HepG2 (cell line): ENCODE data around the gene SMIM24. TPM values are rescaled to one million over a fixed set of nuclear protein-coding genes. Genes with fewer than 3 reads are reported as not detected.

ENCODE experiments used
- ARID4A ChIP-seq: sonication (generic); formaldehyde crosslinking; IDR thresholded peaks from 2 replicates; pipeline ENCODE4 v1.5.0; 2020; ENCODE audit warnings: mild to moderate bottlenecking, missing genetic modification reagents, borderline replicate concordance
- EEA1 ChIP-seq: sonication (generic); formaldehyde crosslinking; IDR thresholded peaks from 2 replicates; pipeline ENCODE4 v1.5.1; 2020; ENCODE audit warnings: mild to moderate bottlenecking, missing genetic modification reagents, borderline replicate concordance
- ELF3 ChIP-seq: IDR thresholded peaks from 2 replicates; pipeline ENCODE4 v1.6.1; 2016; ENCODE audit warnings: missing genetic modification reagents, missing compliant biosample characterization
- FLYWCH1 ChIP-seq: sonication (generic); formaldehyde crosslinking; IDR thresholded peaks from 2 replicates; pipeline ENCODE4 v1.8.1; 2023; ENCODE audit warnings: mild to moderate bottlenecking, missing genetic modification reagents
- FOXO1 ChIP-seq: sonication (generic); formaldehyde crosslinking; IDR thresholded peaks from 2 replicates; pipeline ENCODE4 v1.4.0; 2020; ENCODE audit warnings: missing genetic modification reagents
- GMEB1 ChIP-seq: sonication (generic); formaldehyde crosslinking; IDR thresholded peaks from 2 replicates; pipeline ENCODE4 v1.5.1; 2020; ENCODE audit warnings: missing genetic modification reagents, mild to moderate bottlenecking, borderline replicate concordance
- KLF15 ChIP-seq: sonication (generic); formaldehyde crosslinking; IDR thresholded peaks from 2 replicates; pipeline ENCODE4 v1.8.1; 2023; ENCODE audit warnings: borderline replicate concordance, mild to moderate bottlenecking, inconsistent platforms, missing genetic modification reagents, mixed read lengths
- MYC ChIP-seq: sonication (generic); formaldehyde crosslinking; IDR thresholded peaks from 2 replicates; pipeline ENCODE4 v1.9.0; 2021; ENCODE audit warnings: missing genetic modification reagents, borderline replicate concordance
- NRL ChIP-seq: sonication (generic); formaldehyde crosslinking; IDR thresholded peaks from 2 replicates; pipeline ENCODE4 v1.5.0; 2020; ENCODE audit warnings: missing genetic modification reagents, mild to moderate bottlenecking, moderate library complexity, borderline replicate concordance
- SRY ChIP-seq: sonication (generic); formaldehyde crosslinking; IDR thresholded peaks from 2 replicates; pipeline ENCODE4 v1.8.0; 2022; ENCODE audit warnings: mild to moderate bottlenecking, missing genetic modification reagents
- TARDBP ChIP-seq: sonication (generic); formaldehyde crosslinking; IDR thresholded peaks from 2 replicates; pipeline ENCODE4 v1.8.0; 2022; ENCODE audit warnings: mild to moderate bottlenecking, missing genetic modification reagents
- TBX3 ChIP-seq: fragments of 450-650 bp; IDR thresholded peaks from 2 replicates; pipeline ENCODE4 v1.6.1; 2017; ENCODE audit warnings: antibody characterized with exemption, mild to moderate bottlenecking, inconsistent platforms, borderline replicate concordance
- TFAP4 ChIP-seq: sonication (generic); IDR thresholded peaks from 2 replicates; pipeline ENCODE4 v1.6.1; 2016; ENCODE audit warnings: low read depth, borderline replicate concordance
- U2AF1 ChIP-seq: fragments of 200-400 bp; formaldehyde crosslinking; optimal IDR thresholded peaks from 2 replicates; pipeline ENCODE3; 2017; ENCODE audit warnings: mild to moderate bottlenecking, low read depth, low read length
- ZNF160 ChIP-seq: sonication (generic); formaldehyde crosslinking; IDR thresholded peaks from 2 replicates; pipeline ENCODE4 v1.8.0; 2022; ENCODE audit warnings: mild to moderate bottlenecking, inconsistent platforms, missing genetic modification reagents
- ZNF326 ChIP-seq: sonication (generic); formaldehyde crosslinking; IDR thresholded peaks from 2 replicates; pipeline ENCODE4 v1.4.0; 2020; ENCODE audit warnings: missing genetic modification reagents, borderline replicate concordance
- ZNF598 ChIP-seq: sonication (generic); formaldehyde crosslinking; IDR thresholded peaks from 2 replicates; pipeline ENCODE4 v1.5.1; 2020; ENCODE audit warnings: mild to moderate bottlenecking, missing genetic modification reagents, borderline replicate concordance
- ZNF770 ChIP-seq: sonication (generic); formaldehyde crosslinking; IDR thresholded peaks from 2 replicates; pipeline ENCODE4 v1.5.0; 2020; ENCODE audit warnings: mild to moderate bottlenecking, missing genetic modification reagents
- ZNF777 ChIP-seq: sonication (generic); formaldehyde crosslinking; IDR thresholded peaks from 2 replicates; pipeline ENCODE4 v1.4.0; 2020; ENCODE audit warnings: missing genetic modification reagents
- ZNF879 ChIP-seq: sonication (generic); formaldehyde crosslinking; IDR thresholded peaks from 2 replicates; pipeline ENCODE4 v1.8.1; 2023; ENCODE audit warnings: missing genetic modification reagents
- polyA plus RNA-seq, 8 experiments: library from polyadenylated mRNA; depleted of rRNA in 3 of 8; stranded (reverse) in 7 of 8; unstranded in 1 of 8; fragments of >200 nt; fragmentation: Illumina TruSeq in 4 of 8; extraction: Trizol in 4 of 8; gene quantifications; 2 replicates each; pipeline versions ENCODE4 v1.2.1 to v1.2.3, GENCODE V29; 2011 to 2016; ENCODE audit warnings: low read depth in 4 of 8, missing spikeins in 1 of 8, mixed read lengths in 1 of 8; ENCODE audit not compliant: insufficient read depth in 1 of 8
- total RNA-seq, 5 experiments: library from RNA; depleted of rRNA; stranded (reverse); fragments of >200 nt; fragmentation: Illumina TruSeq; extraction: Trizol; gene quantifications; 2 replicates each; pipeline ENCODE4 v1.2.3, GENCODE V29; 2016; ENCODE audit warnings: low read depth in 1 of 5

SMIM24 gene
- total and polyA plus RNA-seq, 2 of the 13 experiments (the other 11 are each of a cell fraction or from before 2014, with no cell fraction given) = 11.2 to 70.6 TPM

- TF ChIP-seq NRL (CRISPR knock-in tag) (0 out of 2 replicates have a peak, but pooled peaks have one; percentile 52), FLYWCH1 (CRISPR knock-in tag) (no peak), ZNF770 (CRISPR knock-in tag) (no peak), EEA1 (CRISPR knock-in tag) (no peak), ZNF160 (CRISPR knock-in tag) (no peak), TFAP4 (no peak; the same call in 1 of the 2 replicates), TARDBP (CRISPR knock-in tag) (peak; percentile 36; the same call in 1 of the 2 replicates), ZNF598 (CRISPR knock-in tag) (no peak), MYC (CRISPR knock-in tag) (peak; percentile 72; the same call in 1 of the 2 replicates), U2AF1 (no peak), ELF3 (CRISPR knock-in tag) (peak; percentile 66), SRY (CRISPR knock-in tag) (no peak), FOXO1 (CRISPR knock-in tag) (peak; percentile 12; the same call in 1 of the 2 replicates), GMEB1 (CRISPR knock-in tag) (peak; percentile 90), TBX3 (peak; percentile 53; the same call in 1 of the 2 replicates), ZNF777 (CRISPR knock-in tag) (no peak), KLF15 (no peak), ZNF879 (no peak), ZNF326 (CRISPR knock-in tag) (no peak), ARID4A (peak; percentile 98)
Observed at GRCh38 chr19:3505598-3506383, 25.5 kb upstream of the SMIM24 start, which contains the start of gene FZR1 (continued).
